Naive thymus-derived CD4-positive, alpha-beta T cell (primary cell): ENCODE measurements around the gene JAZF1. TPM values are rescaled to one million over a fixed set of nuclear protein-coding genes. Genes with fewer than 3 reads are reported as not detected.

Experiments
- ATAC-seq: fragments of 150-1000 bp; cut with Tn5 transposase; 2 replicates; pipeline ENCODE4 v1.10.0; 2021; ENCODE audit warnings: mild to moderate bottlenecking, moderate library complexity
- CTCF ChIA-PET: fragments of 350-600 bp; sonication (Branson Sonifier 250); formaldehyde crosslinking; loops from one replicate; lab custom pipeline; 2021; ENCODE audit warnings: antibody characterized with exemption; lab: Charles Lee
- POLR2A ChIA-PET: fragments of 350-600 bp; sonication (Branson Sonifier 250); formaldehyde crosslinking; loops from one replicate; lab custom pipeline; 2021; ENCODE audit warnings: antibody characterized with exemption, inconsistent platforms; lab: Charles Lee
- DNase-seq, 9 donors: peaks; one replicate each; pipeline versions ENCODE4 v3.0.0 to v3.0.0-alpha.2; 2020 to 2022; ENCODE audit warnings: mixed read lengths in 1 of 9
- H3K27ac ChIP-seq: one replicate; pipeline ENCODE4 v1.7.0; 2013; ENCODE audit warnings: mild to moderate bottlenecking, low read depth, low read length, moderate library complexity
- H3K27me3 ChIP-seq, 2 donors: one replicate each; pipeline ENCODE4 v1.7.0; 2013; ENCODE audit warnings: low read length in 2 of 2, mild to moderate bottlenecking in 2 of 2, moderate library complexity in 2 of 2; ENCODE audit not compliant: control insufficient read depth in 2 of 2, insufficient read depth in 2 of 2
- H3K36me3 ChIP-seq, 3 experiments: 1 replicate in 2 of 3; 2 replicates in 1 of 3; pipeline ENCODE4 v1.7.0; 2013; ENCODE audit warnings: low read length in 3 of 3, mild to moderate bottlenecking in 3 of 3, moderate library complexity in 1 of 3; ENCODE audit not compliant: insufficient read depth in 3 of 3, control insufficient read depth in 2 of 3
- H3K4me1 ChIP-seq, 2 donors: one replicate each; pipeline ENCODE4 v1.7.0; 2013; ENCODE audit warnings: low read length in 2 of 2, mild to moderate bottlenecking in 2 of 2, moderate library complexity in 1 of 2; ENCODE audit not compliant: control insufficient read depth in 2 of 2, insufficient read depth in 2 of 2
- H3K4me3 ChIP-seq: 2 replicates; pipeline ENCODE4 v1.7.0; 2013; ENCODE audit warnings: mild to moderate bottlenecking, low read length
- H3K9me3 ChIP-seq, 3 experiments: 1 replicate in 2 of 3; 2 replicates in 1 of 3; pipeline ENCODE4 v1.7.0; 2013; ENCODE audit warnings: low read length in 3 of 3; ENCODE audit not compliant: control insufficient read depth in 2 of 3
- H3K27ac Mint-ChIP-seq, 9 donors: one replicate each; pipeline ENCODE4 v1.8.0; 2020 to 2022; ENCODE audit warnings: mixed read lengths in 9 of 9, mild to moderate bottlenecking in 8 of 9, moderate library complexity in 5 of 9, inconsistent platforms in 2 of 9
- H3K27me3 Mint-ChIP-seq, 5 donors: one replicate each; pipeline ENCODE4 v1.8.0; 2021 to 2022; ENCODE audit warnings: mixed read lengths in 5 of 5, mild to moderate bottlenecking in 1 of 5
- H3K36me3 Mint-ChIP-seq, 5 donors: one replicate each; pipeline ENCODE4 v1.8.0; 2020 to 2022; ENCODE audit warnings: mixed read lengths in 5 of 5, mild to moderate bottlenecking in 3 of 5, inconsistent platforms in 1 of 5
- H3K4me1 Mint-ChIP-seq, 7 donors: one replicate each; pipeline ENCODE4 v1.8.0; 2020 to 2022; ENCODE audit warnings: mixed read lengths in 7 of 7, mild to moderate bottlenecking in 3 of 7, inconsistent platforms in 1 of 7
- H3K4me3 Mint-ChIP-seq, 10 donors: one replicate each; pipeline ENCODE4 v1.8.0; 2020 to 2022; ENCODE audit warnings: mild to moderate bottlenecking in 10 of 10, mixed read lengths in 10 of 10, moderate library complexity in 6 of 10, inconsistent platforms in 2 of 10
- H3K9me3 Mint-ChIP-seq, 11 donors: one replicate each; pipeline ENCODE4 v1.8.0; 2020 to 2022; ENCODE audit warnings: mixed read lengths in 11 of 11, mild to moderate bottlenecking in 4 of 11, inconsistent platforms in 1 of 11, moderate library complexity in 1 of 11
- intact Hi-C, 2 donors: fragments of 100-400 bp; cut with micrococcal nuclease; formaldehyde crosslinking; loops; one replicate each; pipeline ENCODE4 v1.15.1; 2023
- polyA plus RNA-seq, 2 donors: library from polyadenylated mRNA; unstranded; fragments of 300-500 nt; fragmentation: Illumina TruSeq; gene quantifications; one replicate each; pipeline ENCODE4 v1.2.3, GENCODE V29; 2021
- total RNA-seq, 6 experiments: library from RNA in 5 of 6; stranded (reverse) in 5 of 6; gene quantifications; 1 replicate in 5 of 6; 2 replicates in 1 of 6; pipeline ENCODE4 v1.2.3 and lab custom pipeline; 2021 to 2026

Gene JAZF1
- total and polyA plus RNA-seq, 7 experiments from 2014 or later: 2.0 to 33.1 (median 3.2) TPM

DNA sequence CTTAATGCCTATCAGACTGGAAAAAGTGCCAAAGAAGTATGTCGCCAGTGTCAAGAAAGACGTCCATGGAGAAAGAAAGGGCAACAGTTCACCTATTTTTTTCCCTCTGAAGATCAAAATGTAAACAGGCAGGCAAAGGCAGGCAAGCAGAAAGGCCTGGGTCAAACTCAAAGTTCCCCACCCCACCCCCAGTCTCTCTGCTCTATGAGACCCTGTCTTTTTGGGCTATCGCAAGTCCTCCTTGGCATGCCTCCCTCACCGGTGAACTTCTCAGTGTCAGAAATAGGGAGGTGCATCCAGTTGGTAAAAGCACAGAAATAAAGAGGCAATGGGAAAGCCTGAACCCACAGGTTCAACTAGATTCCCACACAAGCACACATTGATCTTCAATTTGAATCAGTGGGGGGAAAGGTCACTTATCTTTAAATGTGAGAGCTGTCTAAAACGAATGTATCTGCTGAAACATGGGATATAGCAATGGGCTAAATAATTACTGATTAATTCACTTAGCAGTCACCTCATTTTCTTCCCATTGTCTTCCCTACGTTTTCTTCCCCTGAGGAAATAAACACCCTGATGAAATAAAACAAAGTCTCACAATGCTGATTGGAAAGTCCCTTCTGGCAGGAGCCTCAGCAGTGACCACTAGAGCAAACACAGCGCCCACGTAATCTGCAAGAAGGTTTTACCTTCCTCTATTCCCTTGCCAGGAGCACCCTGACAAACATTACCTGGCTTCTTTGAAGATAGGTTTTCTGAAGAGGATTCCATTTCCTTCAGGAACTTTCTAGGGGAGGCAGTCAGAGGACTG lies 31.1 kb downstream of the JAZF1 start:
- POLR2A ChIA-PET: no interaction called here
- peaks cover 0 to 24% of the 10 kb centered on the region in 2 donors for H3K4me1 ChIP-seq
- Mint-ChIP-seq H3K4me3 (no peak overlapping the region), H3K9me3 (peaks cover 0 to 1% (median 0%) of the 10 kb centered on the region in 11 donors), H3K36me3 (peaks cover 0 to 22% (median 4%) of the 10 kb centered on the region in 5 donors), H3K27me3 (peaks cover 0 to 2% (median 0%) of the 10 kb centered on the region in 5 donors), H3K4me1 (peaks cover 12 to 35% (median 21%) of the 10 kb centered on the region in 7 donors), H3K27ac (peak overlapping the region in 2 of 9 donors; percentile 25 to 65)
- ATAC-seq (no peak), DNase-seq (no peak)
- CTCF ChIA-PET: no interaction called here
- H3K36me3 ChIP-seq: no peaks in the 10 kb centered on the region
- no peak overlapping the region for H3K27ac ChIP-seq
- H3K9me3 ChIP-seq: no peaks in the 10 kb centered on the region
- no peaks in the 10 kb centered on the region for H3K27me3 ChIP-seq
- intact Hi-C loops: no loop called here
- H3K4me3 ChIP-seq: no peak overlapping the region

DNA sequence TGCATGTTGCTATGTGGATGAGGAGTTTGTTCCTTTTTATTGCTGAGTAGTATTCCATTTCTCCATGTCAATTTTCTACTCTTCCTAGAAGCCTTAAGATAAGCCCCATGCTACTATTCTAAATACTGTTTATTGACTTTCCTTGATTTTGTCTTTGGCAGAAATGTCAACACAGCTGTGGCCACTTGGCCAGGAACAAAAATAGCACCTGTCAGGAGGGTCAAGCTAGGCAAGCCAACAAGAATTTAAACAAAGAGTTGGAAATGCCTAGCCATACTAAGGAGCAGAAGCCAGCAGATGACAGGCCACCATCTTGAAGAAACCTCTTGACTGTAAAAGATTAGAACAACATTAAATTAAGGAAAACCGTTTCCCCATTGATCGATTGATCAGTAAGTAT lies 34.7 kb downstream of the JAZF1 start:
- intact Hi-C loops: no loop called here
- ChIA-PET POLR2A (no interaction called here), CTCF (no interaction called here)
- Histone ChIP-seq H3K4me3 (no peak overlapping the region), H3K27me3 (no peaks in the 10 kb centered on the region), H3K36me3 (no peaks in the 10 kb centered on the region), H3K4me1 (no peaks in the 10 kb centered on the region), H3K27ac (no peak overlapping the region), H3K9me3 (no peaks in the 10 kb centered on the region)
- H3K4me1 Mint-ChIP-seq: peaks cover 0 to 14% (median 5%) of the 10 kb centered on the region in 7 donors
- no peak for DNase-seq
- H3K27ac Mint-ChIP-seq: no peak overlapping the region
- peaks cover 0 to 2% (median 0%) of the 10 kb centered on the region in 5 donors for H3K27me3 Mint-ChIP-seq
- no peaks in the 10 kb centered on the region for H3K9me3 Mint-ChIP-seq
- H3K4me3 Mint-ChIP-seq: no peak overlapping the region
- peaks cover 0 to 22% (median 4%) of the 10 kb centered on the region in 5 donors for H3K36me3 Mint-ChIP-seq
- ATAC-seq: no peak

DNA sequence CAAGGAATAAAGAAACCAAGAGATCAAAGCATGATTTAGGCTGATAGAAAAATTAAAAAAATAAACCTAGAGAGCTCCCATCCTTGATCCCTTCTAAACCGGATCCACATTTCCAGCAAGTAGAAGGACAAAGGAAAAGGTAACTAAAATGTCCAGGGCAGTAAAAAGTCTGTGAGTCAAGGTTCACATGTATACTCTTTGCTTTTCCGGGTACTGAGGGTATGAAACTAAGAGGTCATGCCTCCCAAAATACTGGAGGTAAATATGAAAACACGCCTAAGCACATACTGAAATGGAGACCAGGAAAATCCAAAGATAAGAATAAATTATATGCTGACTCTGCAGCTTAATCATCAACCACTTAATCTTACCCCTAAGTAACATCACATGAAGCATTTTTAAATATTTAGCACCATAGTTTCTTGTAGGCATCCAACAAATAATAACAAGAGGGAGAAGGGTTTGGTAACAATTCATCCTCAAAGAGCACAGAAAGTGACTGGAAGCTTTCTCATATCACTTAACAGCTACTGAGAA lies 35.4 kb downstream of the JAZF1 start:
- H3K27me3 Mint-ChIP-seq: peaks cover 0 to 2% (median 0%) of the 10 kb centered on the region in 5 donors
- ChIA-PET POLR2A (no interaction called here), CTCF (interaction anchor here (1.0 kb wide), 1 partner anchor 127 kb away, joined by 3 read pairs; no protein-coding TSS in a partner anchor)
- no peak for ATAC-seq
- no peak overlapping the region for H3K4me3 Mint-ChIP-seq
- peaks cover 0 to 14% (median 4%) of the 10 kb centered on the region in 7 donors for H3K4me1 Mint-ChIP-seq
- DNase-seq: no peak
- H3K36me3 Mint-ChIP-seq: peaks cover 0 to 22% (median 4%) of the 10 kb centered on the region in 5 donors
- no peaks in the 10 kb centered on the region for H3K4me1 ChIP-seq
- H3K27ac ChIP-seq: no peak overlapping the region
- no peaks in the 10 kb centered on the region for H3K27me3 ChIP-seq
- H3K36me3 ChIP-seq: no peaks in the 10 kb centered on the region
- no peaks in the 10 kb centered on the region for H3K9me3 ChIP-seq
- H3K27ac Mint-ChIP-seq: no peak overlapping the region
- no peak overlapping the region for H3K4me3 ChIP-seq
- H3K9me3 Mint-ChIP-seq: no peaks in the 10 kb centered on the region
- intact Hi-C loops: no loop called here

DNA sequence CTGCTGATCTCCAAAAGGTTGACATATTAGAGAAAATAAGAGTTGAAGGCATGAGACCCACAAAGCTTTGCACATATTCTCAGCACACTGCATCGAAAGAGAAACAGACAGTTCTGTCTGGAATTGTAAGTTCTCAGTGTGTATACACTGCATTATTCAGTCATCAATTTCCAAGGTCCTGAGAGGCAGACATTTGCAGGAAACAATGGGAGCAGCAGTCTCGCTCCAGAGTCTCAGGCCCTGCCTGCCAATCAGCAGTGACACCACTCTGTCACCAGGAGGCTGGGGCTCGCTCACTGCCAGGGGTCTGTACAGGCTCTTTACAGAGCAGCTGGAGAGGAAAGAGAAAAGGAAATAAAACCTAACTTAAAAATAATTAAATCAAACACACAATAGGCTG lies 36.3 kb downstream of the JAZF1 start:
- Histone ChIP-seq H3K27ac (no peak overlapping the region), H3K27me3 (no peaks in the 10 kb centered on the region), H3K4me3 (no peak overlapping the region), H3K36me3 (no peaks in the 10 kb centered on the region), H3K4me1 (no peaks in the 10 kb centered on the region), H3K9me3 (no peaks in the 10 kb centered on the region)
- Mint-ChIP-seq H3K36me3 (peaks cover 0 to 17% (median 4%) of the 10 kb centered on the region in 5 donors), H3K4me1 (peaks cover 0 to 9% (median 0%) of the 10 kb centered on the region in 7 donors), H3K4me3 (no peak overlapping the region), H3K27me3 (peaks cover 0 to 2% (median 0%) of the 10 kb centered on the region in 5 donors), H3K9me3 (no peaks in the 10 kb centered on the region), H3K27ac (peak overlapping the region in 1 of 9 donors; percentile 22)
- intact Hi-C loops: no loop called here
- no peak for DNase-seq
- ChIA-PET CTCF (interaction anchor here (1.0 kb wide), 1 partner anchor 128 kb away, joined by 3 read pairs; no protein-coding TSS in a partner anchor), POLR2A (no interaction called here)
- no peak for ATAC-seq

DNA sequence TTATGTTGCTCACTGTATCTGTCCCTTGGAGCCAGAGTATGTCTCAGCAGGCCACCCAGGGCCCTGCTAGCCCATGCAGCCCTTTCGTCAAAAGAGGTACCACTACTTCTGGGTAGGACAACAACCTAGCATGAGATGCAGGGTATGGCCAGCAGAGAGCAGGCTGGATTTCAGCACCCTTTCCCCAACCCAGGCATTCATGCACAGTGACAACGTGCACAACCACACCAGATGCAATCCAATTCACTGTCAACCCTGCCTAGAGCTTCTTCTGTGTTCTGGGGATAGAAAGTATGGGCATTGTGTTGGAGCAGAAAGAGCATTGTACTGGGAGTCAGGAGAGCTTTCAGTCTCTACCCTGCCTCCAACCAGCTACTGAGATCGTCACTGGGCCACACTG lies 37.9 kb downstream of the JAZF1 start:
- Histone ChIP-seq H3K27ac (no peak overlapping the region), H3K27me3 (no peaks in the 10 kb centered on the region), H3K4me3 (no peak overlapping the region), H3K4me1 (no peaks in the 10 kb centered on the region), H3K9me3 (no peaks in the 10 kb centered on the region), H3K36me3 (no peaks in the 10 kb centered on the region)
- no peak overlapping the region for H3K4me3 Mint-ChIP-seq
- H3K36me3 Mint-ChIP-seq: peaks cover 0 to 13% (median 3%) of the 10 kb centered on the region in 5 donors
- intact Hi-C loops: loop anchor here in 1 of 2 donors (1.0 kb wide), 1 partner anchor 130 kb away; no protein-coding TSS in a partner anchor
- CTCF ChIA-PET: no interaction called here
- H3K27ac Mint-ChIP-seq: peak overlapping the region in 1 of 9 donors; percentile 6
- H3K4me1 Mint-ChIP-seq: peaks cover 0 to 7% (median 0%) of the 10 kb centered on the region in 7 donors
- no peaks in the 10 kb centered on the region for H3K9me3 Mint-ChIP-seq
- no peak for DNase-seq
- H3K27me3 Mint-ChIP-seq: peaks cover 0 to 2% (median 0%) of the 10 kb centered on the region in 5 donors
- POLR2A ChIA-PET: no interaction called here
- peak; percentile 61 for ATAC-seq

DNA sequence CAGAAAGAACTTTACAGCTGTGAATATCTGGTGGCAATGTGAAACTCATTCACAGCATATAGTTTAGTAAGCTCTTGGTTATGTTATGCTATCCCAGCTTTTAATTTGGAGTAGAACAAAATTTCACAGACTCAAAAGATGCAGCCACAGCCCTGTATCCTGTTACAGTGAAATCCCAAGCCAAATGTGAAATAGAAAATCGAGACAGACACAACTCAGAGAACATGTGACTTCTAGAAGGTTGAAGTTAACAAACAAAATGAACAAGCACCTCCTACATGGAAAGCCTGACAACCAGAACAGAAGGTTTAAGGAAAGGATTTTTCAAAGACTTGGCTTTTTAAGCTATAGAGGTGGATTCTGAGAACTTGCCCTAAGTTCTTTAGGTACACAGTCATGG lies 39.6 kb downstream of the JAZF1 start:
- H3K27ac Mint-ChIP-seq: no peak overlapping the region
- peaks cover 3 to 13% (median 9%) of the 10 kb centered on the region in 5 donors for H3K36me3 Mint-ChIP-seq
- H3K9me3 Mint-ChIP-seq: no peaks in the 10 kb centered on the region
- peaks cover 0 to 11% (median 5%) of the 10 kb centered on the region in 7 donors for H3K4me1 Mint-ChIP-seq
- DNase-seq: no peak
- peaks cover 0 to 2% (median 0%) of the 10 kb centered on the region in 5 donors for H3K27me3 Mint-ChIP-seq
- Histone ChIP-seq H3K27ac (no peak overlapping the region), H3K4me3 (no peak overlapping the region), H3K9me3 (no peaks in the 10 kb centered on the region), H3K27me3 (no peaks in the 10 kb centered on the region), H3K36me3 (no peaks in the 10 kb centered on the region), H3K4me1 (no peaks in the 10 kb centered on the region)
- intact Hi-C loops: no loop called here
- ChIA-PET POLR2A (no interaction called here), CTCF (no interaction called here)
- ATAC-seq: no peak
- no peak overlapping the region for H3K4me3 Mint-ChIP-seq
